ENCODE data around the gene SCAMP3. TPM values are rescaled to one million over a fixed set of nuclear protein-coding genes. Genes with fewer than 3 reads are reported as not detected.

SCAMP3 gene
- total and polyA plus RNA-seq, 10 of the 15 experiments (the other 5 are each of a cell fraction or from before 2014, with no cell fraction given): 17.2 to 133 (median 87.3) TPM

- TF ChIP-seq PRDM15 (CRISPR knock-in tag; IDR thresholded peaks at IDR 0.05) (0 out of 2 replicates have a peak, but pooled peaks have one; percentile 44), ZBTB11 (CRISPR knock-in tag; IDR thresholded peaks at IDR 0.05) (no peak), JUNB (IDR thresholded peaks at IDR 0.05) (peak; percentile 30; the same call in 1 of the 2 replicates), REST (IDR thresholded peaks at IDR 0.05; ENCODE audit: low read depth, low read length) (no peak; the same call in 1 of the 2 replicates), TARDBP (IDR thresholded peaks at IDR 0.05; ENCODE audit: borderline replicate concordance) (peak; percentile 96), MEF2A (IDR thresholded peaks at IDR 0.05; ENCODE audit: insufficient read depth, low read depth, low read length) (peak; percentile 88), NFYA (IDR thresholded peaks at IDR 0.05; ENCODE audit: borderline replicate concordance, low read depth, low read length) (no peak; the same call in 1 of the 2 replicates), SREBF2 (IDR thresholded peaks at IDR 0.05; ENCODE audit: low read length) (no peak), ZNF592 (IDR thresholded peaks at IDR 0.05) (no peak), JUND (IDR thresholded peaks at IDR 0.05; ENCODE audit: low read depth, low read length) (no peak), CREM (IDR thresholded peaks at IDR 0.05; ENCODE audit: low read depth) (peak; percentile 96), BRCA1 (IDR thresholded peaks at IDR 0.05; ENCODE audit: low read depth, low read length) (no peak), SIX5 (IDR thresholded peaks at IDR 0.05; ENCODE audit: low read depth, low read length, severe bottlenecking) (peak; percentile 37)
Measured at GRCh38 chr1:155244368-155245162, 17.6 kb downstream of the SCAMP3 start (continued).

All from GM12878 (cell line).